ENCODE measurements around the gene KBTBD12. TPM values are rescaled to one million over a fixed set of nuclear protein-coding genes. Genes with fewer than 3 reads are reported as not detected.

The KBTBD12 gene
- total and polyA plus RNA-seq, 2 donors (not counting 3 experiments of a cell fraction or from before 2014, with no cell fraction given) = not detected

- H3K4me1 ChIP-seq (ENCODE audit: control insufficient read depth, extremely low read depth, insufficient read depth, low read length) = peaks cover 3% of the 10 kb centered on the region
- no peak overlapping the region for H3K4me3 ChIP-seq (replicated peaks in 1 of 3; ENCODE audit: insufficient read depth in 1 of 3, low read depth in 1 of 3, low read length in 3 of 3)
- H3K36me3 ChIP-seq (ENCODE audit: control insufficient read depth in 2 of 2, extremely low read depth in 1 of 2, insufficient read depth in 2 of 2, low read length in 2 of 2) = no peaks in the 10 kb centered on the region
- no peak overlapping the region for H3K9ac ChIP-seq (replicated peaks; ENCODE audit: extremely low read depth, insufficient read depth, low read length)
- H3K9me1 ChIP-seq (replicated peaks; ENCODE audit: control insufficient read depth, extremely low read depth, insufficient read depth, low read length) = no peaks in the 10 kb centered on the region
- dilution Hi-C loops (cut with MboI; ENCODE audit: extremely low pct_ligation_motif_present, low sequenced_read_pairs) (no loop called here), intact Hi-C loops (cut with micrococcal nuclease) (no loop called here)
- H3K9me3 ChIP-seq (replicated peaks; ENCODE audit: control insufficient read depth, insufficient read depth, low read length) = no peaks in the 10 kb centered on the region
- DNase-seq (ENCODE audit: low read depth, low spot score) (no peak), FAIRE-seq (no peak)
- TF ChIP-seq JUN (IDR thresholded peaks at IDR 0.05; ENCODE audit: borderline replicate concordance, insufficient read depth, insufficient read length, low read depth) = no peak
- TF ChIP-seq, protein P1, sequence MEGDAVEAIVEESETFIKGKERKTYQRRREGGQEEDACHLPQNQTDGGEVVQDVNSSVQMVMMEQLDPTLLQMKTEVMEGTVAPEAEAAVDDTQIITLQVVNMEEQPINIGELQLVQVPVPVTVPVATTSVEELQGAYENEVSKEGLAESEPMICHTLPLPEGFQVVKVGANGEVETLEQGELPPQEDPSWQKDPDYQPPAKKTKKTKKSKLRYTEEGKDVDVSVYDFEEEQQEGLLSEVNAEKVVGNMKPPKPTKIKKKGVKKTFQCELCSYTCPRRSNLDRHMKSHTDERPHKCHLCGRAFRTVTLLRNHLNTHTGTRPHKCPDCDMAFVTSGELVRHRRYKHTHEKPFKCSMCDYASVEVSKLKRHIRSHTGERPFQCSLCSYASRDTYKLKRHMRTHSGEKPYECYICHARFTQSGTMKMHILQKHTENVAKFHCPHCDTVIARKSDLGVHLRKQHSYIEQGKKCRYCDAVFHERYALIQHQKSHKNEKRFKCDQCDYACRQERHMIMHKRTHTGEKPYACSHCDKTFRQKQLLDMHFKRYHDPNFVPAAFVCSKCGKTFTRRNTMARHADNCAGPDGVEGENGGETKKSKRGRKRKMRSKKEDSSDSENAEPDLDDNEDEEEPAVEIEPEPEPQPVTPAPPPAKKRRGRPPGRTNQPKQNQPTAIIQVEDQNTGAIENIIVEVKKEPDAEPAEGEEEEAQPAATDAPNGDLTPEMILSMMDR (IDR thresholded peaks at IDR 0.05; ENCODE audit: extremely low read depth in 1 of 2, insufficient read depth in 1 of 2, low read depth in 1 of 2, low read length in 2 of 2) = no peak
- TF ChIP-seq POLR2AphosphoS5 (IDR thresholded peaks at IDR 0.05; ENCODE audit: insufficient read depth, low read depth, low read length) = no peak
- no peak for TF ChIP-seq POLR2A (IDR thresholded peaks at IDR 0.05; ENCODE audit: low read depth, low read length)
- no peak for TF ChIP-seq GATA2 (IDR thresholded peaks at IDR 0.05; ENCODE audit: insufficient read depth, insufficient read length, low read depth, low read length)
- TF ChIP-seq MAX (IDR thresholded peaks at IDR 0.05; ENCODE audit: insufficient read depth, insufficient read length) = no peak
- TF ChIP-seq EZH2 (IDR thresholded peaks at IDR 0.05; ENCODE audit: borderline replicate concordance, low read depth, low read length, severe bottlenecking) = no peak
- no peak for TF ChIP-seq MYC (IDR thresholded peaks at IDR 0.05; ENCODE audit: low read depth, low read length)
- no peak for TF ChIP-seq FOS (IDR thresholded peaks at IDR 0.05; ENCODE audit: borderline replicate concordance, insufficient read depth, low read length)
- no peak overlapping the region for H2AFZ ChIP-seq (ENCODE audit: low read depth, low read length)
- POLR2A ChIA-PET = no interaction called here
- H3K79me2 ChIP-seq (ENCODE audit: control insufficient read depth, insufficient read depth, low read length) = no peaks in the 10 kb centered on the region
- no peak overlapping the region for H3K27ac ChIP-seq (ENCODE audit: insufficient read depth, low read depth, low read length)
- peaks cover 11 to 20% of the 10 kb centered on the region in 2 experiments for H3K27me3 ChIP-seq (ENCODE audit: control insufficient read depth in 2 of 2, insufficient read depth in 2 of 2, low read length in 2 of 2)
- CTCF ChIA-PET = no interaction called here
- no peaks in the 10 kb centered on the region for H4K20me1 ChIP-seq (replicated peaks; ENCODE audit: control insufficient read depth, extremely low read depth, insufficient read depth, low read length)
- no peak overlapping the region for H3K4me2 ChIP-seq (ENCODE audit: insufficient read depth, low read length)
- BruUV-seq (replicated peaks) = no TSS peak
Measured at GRCh38 chr3:127948211-127948610, 33.2 kb downstream of the KBTBD12 start.
